Measurements from ENCODE around the gene MAD1L1. TPM values are rescaled to one million over a fixed set of nuclear protein-coding genes. Genes with fewer than 3 reads are reported as not detected.

MAD1L1 gene
- total and polyA plus RNA-seq, 2 of the 8 experiments (the other 6 are each of a cell fraction or from before 2014, with no cell fraction given) = 40.4 to 44.6 TPM

GRCh38 chr7:2253021-2253420 is 20.3 kb upstream of the MAD1L1 start (continued):
- TF ChIP-seq CHD7 (IDR thresholded peaks at IDR 0.05; ENCODE audit: insufficient replicate concordance, low read length) (no peak), TEAD4 (IDR thresholded peaks at IDR 0.05; ENCODE audit: low read depth, low read length) (no peak), SIN3A (conservative IDR thresholded peaks at IDR 0.05 in 1 of 2, IDR thresholded peaks at IDR 0.05 in 1 of 2; ENCODE audit: low read depth in 1 of 2, low read length in 2 of 2) (no peak), NRF1 (IDR thresholded peaks at IDR 0.05; ENCODE audit: low read depth, low read length) (no peak), USF2 (IDR thresholded peaks at IDR 0.05; ENCODE audit: low read length) (no peak), TAF7 (optimal IDR thresholded peaks at IDR 0.05; ENCODE audit: borderline replicate concordance, low read depth, low read length) (no peak), CBX5 (IDR thresholded peaks at IDR 0.05; ENCODE audit: low read depth, low read length) (no peak), FOSL1 (IDR thresholded peaks at IDR 0.05; ENCODE audit: insufficient read depth, low read depth, low read length) (no peak), SIRT6 (IDR thresholded peaks at IDR 0.05; ENCODE audit: low read length) (no peak)
